ENCODE results near the gene GIT2.

Gene GIT2

GRCh38 chr12:109995686-109996482, at the start of gene GIT2:
TSS of gene GIT2 (minus strand) at chr12:109996368. CDS start at chr12:109996224, 144 bp downstream.
- no peak for TF ChIP-seq CTCF (IDR thresholded peaks at IDR 0.05)

GRCh38 chr12:110042264-110042663, 46.1 kb upstream of the GIT2 start:
- no peak for TF ChIP-seq CTCF (IDR thresholded peaks at IDR 0.05)

GRCh38 chr12:110039085-110039807, 43.1 kb upstream of the GIT2 start:
- no peak for TF ChIP-seq CTCF (IDR thresholded peaks at IDR 0.05)

GRCh38 chr12:110038741-110039084, 42.5 kb upstream of the GIT2 start:
- TF ChIP-seq CTCF (IDR thresholded peaks at IDR 0.05): no peak

- no peak for TF ChIP-seq CTCF (IDR thresholded peaks at IDR 0.05)
Observed at GRCh38 chr12:110037315-110037714, 41.1 kb upstream of the GIT2 start.

- TF ChIP-seq CTCF (IDR thresholded peaks at IDR 0.05): no peak
Observed at GRCh38 chr12:110035534-110036104, 39.5 kb upstream of the GIT2 start.

GRCh38 chr12:110033888-110034287, 37.7 kb upstream of the GIT2 start:
- no peak for TF ChIP-seq CTCF (IDR thresholded peaks at IDR 0.05)

Measured in LNCAP (cell line).